ENCODE results near the gene TXNDC17.

- TF ChIP-seq CTCF (IDR thresholded peaks at IDR 0.05) = no peak
- no peak for TF ChIP-seq POLR2A (IDR thresholded peaks at IDR 0.05)
Measured at GRCh38 chr17:6670999-6671398, 30.1 kb downstream of the TXNDC17 start.
